HG03108 (cell line): ENCODE data around the gene OR2C3.
"Not testable (repeated sequence)": the region's sequence is repeated elsewhere in the genome, so short reads cannot be mapped to it uniquely, and the experiment has no call there.

Experiments
- ATAC-seq: cut with Tn5 transposase; IDR thresholded peaks from one replicate; pipeline ENCODE4 v1.9.1; 2021; ENCODE audit warnings: moderate library complexity; ENCODE audit not compliant: unreplicated experiment

OR2C3 gene

DNA sequence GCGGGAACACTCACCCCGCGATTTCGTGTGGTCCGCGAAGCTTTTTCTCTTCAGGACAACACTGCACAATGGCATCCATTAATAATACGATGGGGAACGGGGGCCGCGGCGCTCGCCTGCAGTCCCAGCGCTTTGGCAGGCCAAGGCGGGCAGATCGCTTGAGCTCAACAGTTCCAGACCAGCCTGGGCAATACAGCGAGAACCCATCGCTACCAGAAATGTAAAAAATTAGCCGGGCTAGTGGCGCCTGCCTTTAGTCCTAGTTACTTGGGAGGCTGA is 17.7 kb downstream of the OR2C3 start:
- ATAC-seq = no peak

DNA sequence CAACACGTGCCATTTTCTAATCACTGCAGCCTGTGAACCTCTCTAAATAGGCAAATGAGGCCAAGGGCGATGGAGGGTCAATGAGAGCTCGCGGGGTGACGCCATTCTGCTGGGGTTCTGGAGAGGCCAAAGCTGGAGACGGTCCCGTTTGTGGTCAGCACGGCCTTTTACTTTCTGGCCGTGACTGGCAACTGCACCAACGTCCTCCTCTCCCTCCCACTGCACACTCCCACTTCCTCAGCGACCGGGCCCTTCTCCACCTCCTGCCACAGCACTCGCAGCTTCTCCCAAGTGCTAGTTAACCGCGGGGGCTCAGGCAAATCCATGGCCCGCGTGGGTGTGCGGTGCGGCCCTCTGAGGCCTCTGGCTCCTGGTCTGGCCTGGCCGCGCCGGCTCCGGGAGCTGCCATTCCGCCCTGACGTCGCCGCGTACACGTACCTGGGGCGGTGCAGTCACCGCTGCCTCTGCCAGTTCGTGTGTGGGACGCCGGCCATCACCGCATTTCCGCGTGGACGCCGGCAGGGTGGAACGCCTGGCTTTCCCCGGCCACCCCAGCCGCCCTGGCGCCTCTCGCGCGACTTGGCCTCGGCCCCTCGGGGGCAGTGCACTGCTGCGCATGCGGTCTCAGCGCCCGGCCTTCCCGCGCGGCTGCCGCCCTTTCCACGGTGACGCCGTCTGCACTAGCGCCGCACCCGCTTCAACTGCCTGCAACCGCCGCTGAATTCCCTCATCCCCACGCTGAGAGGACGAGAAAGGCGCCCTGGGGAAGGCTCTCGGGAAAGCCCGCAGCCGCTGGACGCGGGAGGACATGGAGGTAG is 18.2 kb downstream of the OR2C3 start:
- no peak for ATAC-seq

DNA sequence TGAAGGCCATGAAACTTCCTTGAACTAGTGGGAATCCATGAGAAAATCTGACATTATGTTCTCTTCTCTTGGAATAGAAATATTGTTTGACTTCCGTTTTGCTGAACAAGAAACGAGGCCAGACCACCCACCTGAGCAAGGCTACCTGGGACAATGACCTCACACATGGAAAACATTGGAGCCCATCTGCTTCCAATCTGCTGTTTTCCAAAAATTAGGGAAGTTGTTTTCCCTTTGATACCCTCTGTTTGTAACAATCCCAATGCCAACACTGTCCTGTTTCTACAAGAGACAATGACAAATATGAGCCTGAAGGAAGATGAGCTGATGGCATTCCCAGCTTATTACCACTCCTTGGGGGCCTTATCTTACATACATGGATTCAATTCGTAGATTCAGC is 29.4 kb downstream of the OR2C3 start:
- no peak for ATAC-seq

DNA sequence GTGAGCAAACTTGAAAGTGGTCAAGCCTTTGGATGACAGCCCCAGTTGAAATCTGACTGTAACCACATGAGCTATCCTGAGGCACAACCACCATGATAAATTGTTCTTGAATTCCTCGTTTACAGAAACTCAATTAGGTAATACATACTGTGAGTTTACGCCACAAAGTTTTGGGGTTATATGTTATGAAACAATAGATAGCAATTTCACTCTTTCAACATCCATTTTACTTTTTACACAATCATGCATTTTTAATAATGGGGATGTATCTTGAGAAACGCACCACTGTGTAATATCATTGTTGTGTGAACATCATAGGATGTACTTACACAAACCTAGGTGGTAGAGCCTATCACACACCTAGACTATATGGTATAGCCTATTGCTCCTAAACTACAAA is 35.4 kb downstream of the OR2C3 start:
- ATAC-seq = no peak

DNA sequence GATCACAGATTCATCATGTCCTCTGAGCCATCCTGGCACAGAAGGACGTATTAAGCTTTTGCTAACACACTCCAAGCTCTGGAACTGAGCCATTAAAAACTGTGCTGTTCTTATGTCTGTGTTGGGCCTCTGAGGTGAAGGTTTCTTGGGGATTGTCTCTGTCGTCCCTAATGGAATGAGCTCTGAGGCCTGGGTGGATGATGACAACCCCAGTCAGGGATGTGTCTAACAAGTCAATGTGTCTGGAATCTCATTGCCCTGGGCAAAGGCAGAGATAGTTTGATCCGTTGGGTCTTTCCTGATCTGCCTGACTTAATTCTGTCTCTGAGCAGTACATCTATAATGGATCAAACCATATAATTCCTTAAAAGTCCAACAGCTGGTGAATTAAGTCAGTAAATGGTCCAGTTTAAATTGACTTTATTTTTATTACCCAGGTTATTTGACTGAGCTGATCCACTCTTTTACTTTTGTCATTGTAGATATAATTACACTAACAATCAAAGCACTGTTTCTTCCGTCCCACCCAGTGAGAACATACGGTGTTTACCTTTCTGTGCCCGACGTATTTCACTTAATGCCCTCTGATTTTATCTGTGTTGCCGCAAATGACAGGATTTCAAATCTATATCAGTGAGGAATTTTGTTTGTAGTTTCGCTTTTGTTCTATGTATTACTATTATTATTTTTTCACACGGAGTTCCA is 39.5 kb downstream of the OR2C3 start:
- ATAC-seq = no peak

DNA sequence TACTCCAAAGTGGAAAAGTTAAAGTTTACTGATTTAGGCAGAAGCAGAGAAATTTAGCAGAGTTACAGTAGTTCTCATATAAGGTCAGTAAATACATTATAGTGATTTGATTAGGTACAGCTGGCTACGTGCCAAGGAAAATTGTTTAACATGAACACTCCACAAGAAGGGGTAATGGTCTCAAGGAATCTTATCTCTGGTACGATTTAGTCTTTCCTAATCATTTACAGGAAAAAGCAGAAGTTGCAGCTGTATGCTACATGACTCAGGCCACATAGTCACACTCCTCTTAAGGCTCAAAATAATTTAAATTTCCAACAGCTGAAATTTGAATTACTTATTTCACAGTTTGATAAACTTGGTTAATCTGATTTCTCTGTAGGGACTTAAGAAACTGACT is 41.5 kb downstream of the OR2C3 start:
- ATAC-seq = peak; percentile 70

DNA sequence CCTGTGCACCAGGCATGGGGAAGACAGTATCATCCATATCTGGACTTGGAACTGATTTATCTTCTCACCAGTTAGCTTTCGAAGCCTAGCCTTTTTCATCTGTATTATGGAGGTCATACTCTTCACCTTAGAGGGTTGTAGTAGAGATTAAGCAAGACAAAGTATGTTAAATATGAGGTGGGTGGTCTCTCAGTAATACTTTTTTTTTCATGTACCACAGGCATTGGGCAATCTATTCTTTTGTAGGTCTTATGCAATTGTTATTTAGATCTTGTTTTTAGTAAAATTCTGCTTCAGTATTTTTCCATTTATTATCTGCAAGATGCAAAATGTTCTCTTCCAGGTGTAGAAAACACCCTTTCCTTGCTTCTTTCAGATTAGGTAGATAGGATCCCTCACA is 43.1 kb downstream of the OR2C3 start:
- ATAC-seq = no peak

DNA sequence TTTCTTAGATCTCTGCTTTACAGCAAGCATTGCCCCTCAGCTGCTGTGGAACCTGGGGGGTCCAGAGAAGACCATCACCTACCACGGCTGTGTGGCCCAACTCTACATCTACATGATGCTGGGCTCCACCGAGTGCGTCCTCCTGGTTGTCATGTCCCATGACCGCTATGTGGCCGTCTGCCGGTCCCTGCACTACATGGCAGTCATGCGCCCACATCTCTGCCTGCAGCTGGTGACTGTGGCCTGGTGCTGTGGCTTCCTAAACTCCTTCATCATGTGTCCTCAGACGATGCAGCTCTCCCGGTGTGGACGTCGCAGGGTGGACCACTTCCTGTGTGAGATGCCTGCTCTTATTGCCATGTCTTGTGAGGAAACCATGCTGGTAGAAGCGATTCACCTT is 44.9 kb downstream of the OR2C3 start:
- no peak for ATAC-seq

DNA sequence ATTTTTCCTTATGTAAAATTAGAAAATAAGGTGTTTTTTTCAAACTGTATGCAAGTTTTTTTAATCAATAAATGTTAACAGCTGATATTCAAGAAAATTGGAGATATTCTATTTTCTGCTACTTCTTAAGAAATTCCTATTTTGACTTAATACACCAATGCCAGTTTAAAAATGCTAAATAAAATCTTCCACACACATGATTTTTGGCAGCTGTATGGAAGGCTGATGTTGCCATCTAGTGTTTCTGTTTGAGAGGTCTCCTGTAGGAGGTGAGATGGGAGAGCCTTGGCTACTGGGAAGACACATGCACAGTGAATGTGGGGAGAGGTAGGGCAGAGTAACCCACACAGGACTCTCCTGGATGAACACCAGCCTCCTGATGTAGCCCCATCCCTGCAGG is 49.2 kb downstream of the OR2C3 start:
- peak; percentile 69 for ATAC-seq

DNA sequence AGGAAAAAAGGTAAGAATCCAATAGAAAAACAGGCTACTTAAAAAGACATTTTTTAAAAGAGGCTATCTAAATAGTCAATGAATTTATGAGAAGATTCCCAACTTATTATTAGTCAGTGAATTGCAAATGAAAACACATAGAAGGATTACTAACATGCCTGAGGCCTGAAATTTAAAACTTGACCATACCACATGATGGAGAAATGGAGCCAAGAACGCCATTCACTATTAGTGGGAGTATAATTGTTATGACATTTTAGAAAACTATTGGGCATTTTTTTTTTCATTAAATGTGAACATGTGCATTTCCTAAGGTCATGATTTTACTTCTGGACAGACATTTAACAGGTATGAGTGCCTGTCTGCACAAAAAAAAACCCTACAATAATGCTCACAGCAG is 53.5 kb downstream of the OR2C3 start:
- ATAC-seq = no peak

DNA sequence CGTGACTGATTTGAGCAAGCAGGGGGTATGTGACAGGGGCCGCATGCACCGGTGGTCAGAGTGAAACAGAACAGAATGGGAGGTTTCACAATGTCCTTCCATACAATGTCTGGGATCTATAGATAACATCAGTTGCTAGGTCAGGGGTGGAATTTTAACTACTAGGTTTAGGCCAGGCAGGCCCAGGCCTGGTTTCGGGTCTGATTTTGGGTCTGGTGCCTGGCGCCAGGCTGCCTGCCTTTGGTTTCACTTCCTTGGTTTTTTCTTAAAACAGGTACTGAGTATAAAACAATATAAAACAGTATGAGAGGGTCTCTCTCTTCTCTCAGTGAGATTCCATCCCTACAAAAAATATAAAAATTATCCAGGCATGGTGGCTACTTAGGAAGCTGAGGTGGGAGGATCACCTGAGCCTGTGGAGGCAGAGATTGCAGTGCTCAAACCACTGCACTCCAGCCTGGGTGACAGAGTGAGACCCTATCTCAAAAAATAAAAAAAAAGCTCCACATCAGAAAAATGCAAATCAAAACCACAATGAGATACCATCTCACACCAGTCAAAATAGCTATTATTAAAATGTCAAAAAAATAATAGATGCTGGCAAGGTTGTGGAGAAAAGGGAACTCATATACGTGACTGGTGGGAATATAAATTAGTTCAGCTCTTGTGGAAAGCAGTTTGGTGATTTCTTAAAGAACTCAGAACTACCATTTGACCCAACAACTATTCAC is 59.7 kb downstream of the OR2C3 start:
- not testable (repeated sequence) for ATAC-seq

DNA sequence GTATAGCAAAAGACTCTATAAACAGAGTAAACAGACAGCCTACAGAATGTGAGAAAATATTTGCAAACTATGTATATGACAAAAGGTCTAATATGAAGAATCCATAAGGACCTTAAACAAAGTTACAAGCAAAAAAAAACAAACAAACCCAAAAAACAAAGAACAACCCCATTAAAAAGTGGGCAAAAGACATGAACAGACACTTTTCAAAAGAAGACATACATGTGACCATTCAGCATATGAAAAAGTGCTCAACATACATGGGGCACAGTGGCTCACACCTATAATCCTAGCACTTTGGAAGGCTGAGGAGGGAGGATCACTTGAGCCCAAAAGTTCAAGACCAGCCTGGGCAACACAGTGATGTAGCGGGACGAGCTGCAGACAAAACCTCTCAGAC is 60.4 kb downstream of the OR2C3 start:
- ATAC-seq = no peak
